HCT116 (cell line): ENCODE measurements around the gene OBSCN. TPM values are rescaled to one million over a fixed set of nuclear protein-coding genes. Genes with fewer than 3 reads are reported as not detected.

Experiments used
- ATAC-seq: fragments of 200-7000 bp; cut with Tn5 transposase; 2 replicates; pipeline ENCODE4 v1.9.1; 2020; ENCODE audit warnings: mild to moderate bottlenecking, moderate library complexity
- BruUV-seq: library from RNA; stranded (reverse); fragments of 400-500 nt; replicated peaks from 2 replicates; lab custom pipeline; 2021; lab: Mats Ljungman, UMichigan
- CTCF ChIA-PET: fragments of 300-600 bp; sonication (Branson Sonifier 250); formaldehyde crosslinking; loops from one replicate; lab custom pipeline; 2021; ENCODE audit warnings: antibody characterized with exemption; lab: Charles Lee
- POLR2A ChIA-PET: fragments of 300-600, 350-600 bp; sonication (Branson Sonifier 250); formaldehyde crosslinking; loops from one replicate; lab custom pipeline; 2021; ENCODE audit warnings: antibody characterized with exemption; lab: Charles Lee
- RAD21 ChIA-PET, 2 experiments: fragments of 300-600 bp; sonication (Branson Sonifier 250); formaldehyde crosslinking; loops; one replicate each; lab custom pipeline; 2023; ENCODE audit warnings: low total read pairs in 2 of 2; ENCODE audit not compliant: uncharacterized antibody in 2 of 2, unreplicated experiment in 2 of 2, low non-redundant PET in 1 of 2; lab: Charles Lee
- DNase-seq: peaks from one replicate; pipeline ENCODE4 v3.0.0-alpha.2; 2010; ENCODE audit warnings: low read depth, low spot score
- H2AFZ ChIP-seq: fragments of 200-600 bp; shearing (Covaris generic), sonication (generic); 2 replicates; pipeline ENCODE4 v1.6.1; 2017; ENCODE audit warnings: low read depth, mixed run types, mixed read lengths, antibody characterized with exemption, low read length; ENCODE audit not compliant: poor library complexity, severe bottlenecking
- H3K27ac ChIP-seq: 2 replicates; pipeline ENCODE4 v1.5.1; 2012; ENCODE audit warnings: low read depth, low read length
- H3K27me3 ChIP-seq: fragments of 200-600 bp; sonication (generic); 2 replicates; pipeline ENCODE4 v1.6.1; 2016; ENCODE audit warnings: mixed run types, low read length, mixed read lengths; ENCODE audit not compliant: insufficient read depth
- H3K36me3 ChIP-seq, 2 experiments: fragments of 200-500 bp in 1 of 2; fragments of 200-600 bp in 1 of 2; sonication (Bioruptor generic) in 1 of 2; sonication (generic) in 1 of 2; 2 replicates each; pipeline versions ENCODE4 v1.5.1 to v1.6.1; 2014 to 2016; ENCODE audit warnings: low read length in 2 of 2, inconsistent platforms in 1 of 2, mixed read lengths in 1 of 2, mixed run types in 1 of 2; ENCODE audit not compliant: insufficient read depth in 2 of 2, control insufficient read depth in 1 of 2
- H3K4me1 ChIP-seq, 2 experiments: fragments of 200-600 bp in 1 of 2; sonication (generic) in 1 of 2; 2 replicates each; pipeline versions ENCODE4 v1.5.1 to v1.6.1; 2012 to 2017; ENCODE audit warnings: low read length in 2 of 2, inconsistent platforms in 1 of 2, mild to moderate bottlenecking in 1 of 2, mixed read lengths in 1 of 2, mixed run types in 1 of 2, moderate library complexity in 1 of 2; ENCODE audit not compliant: insufficient read depth in 2 of 2, control insufficient read depth in 1 of 2
- H3K4me2 ChIP-seq: fragments of 200-600 bp; sonication (generic); 2 replicates; pipeline ENCODE4 v1.6.1; 2017; ENCODE audit warnings: mixed run types, low read length, mixed read lengths
- H3K4me3 ChIP-seq, 2 experiments: fragments of 200-600 bp in 1 of 2; sonication (generic) in 1 of 2; replicated peaks in 1 of 2; 2 replicates each; pipeline ENCODE4 v1.5.1; 2011 to 2016; ENCODE audit warnings: low read length in 2 of 2, control low read depth in 1 of 2, low read depth in 1 of 2, mild to moderate bottlenecking in 1 of 2, mixed read lengths in 1 of 2, mixed run types in 1 of 2
- H3K79me2 ChIP-seq: fragments of 200-600 bp; sonication (generic); 2 replicates; pipeline ENCODE4 v1.6.1; 2017; ENCODE audit warnings: mild to moderate bottlenecking, mixed run types, low read length, moderate library complexity, mixed read lengths; ENCODE audit not compliant: insufficient read depth
- H3K9ac ChIP-seq: fragments of 200-600 bp; sonication (generic); 2 replicates; pipeline ENCODE4 v1.6.1; 2016; ENCODE audit warnings: low read length, mixed read lengths
- H3K9me2 ChIP-seq: fragments of 200-600 bp; sonication (generic), shearing (Covaris generic); 2 replicates; pipeline ENCODE4 v1.6.1; 2017; ENCODE audit warnings: mixed run types, mild to moderate bottlenecking, moderate library complexity; ENCODE audit not compliant: insufficient read depth
- H3K9me3 ChIP-seq, 2 experiments: fragments of 200-500 bp in 1 of 2; fragments of 200-600 bp in 1 of 2; sonication (Bioruptor generic) in 1 of 2; sonication (generic) in 1 of 2; 2 replicates each; pipeline ENCODE4 v1.6.1; 2014 to 2017; ENCODE audit warnings: low read length in 2 of 2, mixed read lengths in 2 of 2, inconsistent platforms in 1 of 2, low read depth in 1 of 2, mild to moderate bottlenecking in 1 of 2, mixed run types in 1 of 2, moderate library complexity in 1 of 2; ENCODE audit not compliant: control insufficient read depth in 1 of 2, insufficient read depth in 1 of 2
- H4K20me1 ChIP-seq: fragments of 200-600 bp; sonication (generic), shearing (Covaris generic); 2 replicates; pipeline ENCODE4 v1.6.1; 2017; ENCODE audit warnings: mixed run types, mild to moderate bottlenecking, moderate library complexity; ENCODE audit not compliant: insufficient read depth
- ATF3 ChIP-seq: IDR thresholded peaks from 2 replicates; pipeline ENCODE4 v1.6.1; 2012
- CTCF ChIP-seq, 3 experiments: fragments of 200-600 bp in 1 of 3; sonication (generic) in 1 of 3; IDR thresholded peaks in 2 of 3; conservative IDR thresholded peaks in 1 of 3; 2 replicates each; pipeline ENCODE4 v1.5.1; 2012 to 2017; ENCODE audit warnings: low read depth in 2 of 3, low read length in 2 of 3, antibody characterized with exemption in 1 of 3, borderline replicate concordance in 1 of 3, control low read depth in 1 of 3, mild to moderate bottlenecking in 1 of 3, mixed read lengths in 1 of 3, mixed run types in 1 of 3, moderate library complexity in 1 of 3; ENCODE audit not compliant: insufficient read depth in 1 of 3
- FOSL1 ChIP-seq: IDR thresholded peaks from 2 replicates; pipeline ENCODE4 v1.6.1; 2012; ENCODE audit warnings: low read depth
- POLR2A ChIP-seq: IDR thresholded peaks from 2 replicates; pipeline ENCODE4 v1.7.0; 2011; ENCODE audit warnings: borderline replicate concordance; ENCODE audit not compliant: insufficient read depth, insufficient read length; ENCODE audit errors: extremely low read depth
- SP1 ChIP-seq: IDR thresholded peaks from 2 replicates; pipeline ENCODE4 v1.6.1; 2012; ENCODE audit warnings: low read depth
- TCF7L2 ChIP-seq: IDR thresholded peaks from 2 replicates; pipeline ENCODE4 v1.7.0; 2011; ENCODE audit warnings: borderline replicate concordance, inconsistent platforms; ENCODE audit not compliant: insufficient read depth, insufficient read length; ENCODE audit errors: extremely low read depth
- intact Hi-C: fragments of 100-400 bp; cut with micrococcal nuclease; formaldehyde crosslinking; loops from 2 replicates; pipeline ENCODE4 v1.10.0; 2022
- total RNA-seq: library from RNA; stranded (reverse); gene quantifications from one replicate; pipeline ENCODE4 v1.2.1, GENCODE V29; 2021; ENCODE audit not compliant: unreplicated experiment

Gene OBSCN
- total RNA-seq, 1 experiment from 2014 or later: 16.6 TPM

GRCh38 chr1:228180271-228180958 is 27.4 kb upstream of the OBSCN start:
- ATAC-seq: peak; percentile 76
- intact Hi-C loops: no loop called here
- Histone ChIP-seq H3K27ac (no peak overlapping the region), H3K9me3 (no peaks in the 10 kb centered on the region), H3K4me1 (0 out of 4 replicates have a peak, but pooled peaks cover 0 to 9% of the 10 kb centered on the region in 2 experiments), H3K4me3 (no peak overlapping the region), H4K20me1 (no peaks in the 10 kb centered on the region), H3K27me3 (no peaks in the 10 kb centered on the region), H2AFZ (no peak overlapping the region), H3K9ac (no peak overlapping the region), H3K79me2 (no peaks in the 10 kb centered on the region), H3K9me2 (no peaks in the 10 kb centered on the region), H3K4me2 (no peak overlapping the region), H3K36me3 (no peaks in the 10 kb centered on the region)
- no peak for TF ChIP-seq ATF3
- peak in 2 of 3 experiments; percentile 55 to 58; a peak in 4 of 6 replicates for TF ChIP-seq CTCF (IDR thresholded peaks at IDR 0.05 in 2 of 3, conservative IDR thresholded peaks at IDR 0.05 in 1 of 3; ENCODE audit: borderline replicate concordance in 1 of 3, insufficient read depth in 1 of 3, low read depth in 2 of 3, low read length in 2 of 3)
- no peak for TF ChIP-seq FOSL1
- no peak for TF ChIP-seq SP1
- TF ChIP-seq POLR2A: no peak
- TF ChIP-seq TCF7L2: no peak
- ChIA-PET POLR2A (no interaction called here), CTCF (no interaction called here), RAD21 (no interaction called here)
- DNase-seq: no peak
- BruUV-seq: no TSS peak
